ENCODE data around the gene GP1BA.

GRCh38 chr17:4897198-4897687 lies 34.8 kb upstream of the GP1BA start:
- TF ChIP-seq, protein P1, sequence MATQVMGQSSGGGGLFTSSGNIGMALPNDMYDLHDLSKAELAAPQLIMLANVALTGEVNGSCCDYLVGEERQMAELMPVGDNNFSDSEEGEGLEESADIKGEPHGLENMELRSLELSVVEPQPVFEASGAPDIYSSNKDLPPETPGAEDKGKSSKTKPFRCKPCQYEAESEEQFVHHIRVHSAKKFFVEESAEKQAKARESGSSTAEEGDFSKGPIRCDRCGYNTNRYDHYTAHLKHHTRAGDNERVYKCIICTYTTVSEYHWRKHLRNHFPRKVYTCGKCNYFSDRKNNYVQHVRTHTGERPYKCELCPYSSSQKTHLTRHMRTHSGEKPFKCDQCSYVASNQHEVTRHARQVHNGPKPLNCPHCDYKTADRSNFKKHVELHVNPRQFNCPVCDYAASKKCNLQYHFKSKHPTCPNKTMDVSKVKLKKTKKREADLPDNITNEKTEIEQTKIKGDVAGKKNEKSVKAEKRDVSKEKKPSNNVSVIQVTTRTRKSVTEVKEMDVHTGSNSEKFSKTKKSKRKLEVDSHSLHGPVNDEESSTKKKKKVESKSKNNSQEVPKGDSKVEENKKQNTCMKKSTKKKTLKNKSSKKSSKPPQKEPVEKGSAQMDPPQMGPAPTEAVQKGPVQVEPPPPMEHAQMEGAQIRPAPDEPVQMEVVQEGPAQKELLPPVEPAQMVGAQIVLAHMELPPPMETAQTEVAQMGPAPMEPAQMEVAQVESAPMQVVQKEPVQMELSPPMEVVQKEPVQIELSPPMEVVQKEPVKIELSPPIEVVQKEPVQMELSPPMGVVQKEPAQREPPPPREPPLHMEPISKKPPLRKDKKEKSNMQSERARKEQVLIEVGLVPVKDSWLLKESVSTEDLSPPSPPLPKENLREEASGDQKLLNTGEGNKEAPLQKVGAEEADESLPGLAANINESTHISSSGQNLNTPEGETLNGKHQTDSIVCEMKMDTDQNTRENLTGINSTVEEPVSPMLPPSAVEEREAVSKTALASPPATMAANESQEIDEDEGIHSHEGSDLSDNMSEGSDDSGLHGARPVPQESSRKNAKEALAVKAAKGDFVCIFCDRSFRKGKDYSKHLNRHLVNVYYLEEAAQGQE (IDR thresholded peaks at IDR 0.05; ENCODE audit: unreplicated experiment), result no peak
- TF ChIP-seq, protein P2, sequence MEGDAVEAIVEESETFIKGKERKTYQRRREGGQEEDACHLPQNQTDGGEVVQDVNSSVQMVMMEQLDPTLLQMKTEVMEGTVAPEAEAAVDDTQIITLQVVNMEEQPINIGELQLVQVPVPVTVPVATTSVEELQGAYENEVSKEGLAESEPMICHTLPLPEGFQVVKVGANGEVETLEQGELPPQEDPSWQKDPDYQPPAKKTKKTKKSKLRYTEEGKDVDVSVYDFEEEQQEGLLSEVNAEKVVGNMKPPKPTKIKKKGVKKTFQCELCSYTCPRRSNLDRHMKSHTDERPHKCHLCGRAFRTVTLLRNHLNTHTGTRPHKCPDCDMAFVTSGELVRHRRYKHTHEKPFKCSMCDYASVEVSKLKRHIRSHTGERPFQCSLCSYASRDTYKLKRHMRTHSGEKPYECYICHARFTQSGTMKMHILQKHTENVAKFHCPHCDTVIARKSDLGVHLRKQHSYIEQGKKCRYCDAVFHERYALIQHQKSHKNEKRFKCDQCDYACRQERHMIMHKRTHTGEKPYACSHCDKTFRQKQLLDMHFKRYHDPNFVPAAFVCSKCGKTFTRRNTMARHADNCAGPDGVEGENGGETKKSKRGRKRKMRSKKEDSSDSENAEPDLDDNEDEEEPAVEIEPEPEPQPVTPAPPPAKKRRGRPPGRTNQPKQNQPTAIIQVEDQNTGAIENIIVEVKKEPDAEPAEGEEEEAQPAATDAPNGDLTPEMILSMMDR (conservative IDR thresholded peaks at IDR 0.05; ENCODE audit: low read depth in 2 of 2), result no peak
- TF ChIP-seq, protein P3, sequence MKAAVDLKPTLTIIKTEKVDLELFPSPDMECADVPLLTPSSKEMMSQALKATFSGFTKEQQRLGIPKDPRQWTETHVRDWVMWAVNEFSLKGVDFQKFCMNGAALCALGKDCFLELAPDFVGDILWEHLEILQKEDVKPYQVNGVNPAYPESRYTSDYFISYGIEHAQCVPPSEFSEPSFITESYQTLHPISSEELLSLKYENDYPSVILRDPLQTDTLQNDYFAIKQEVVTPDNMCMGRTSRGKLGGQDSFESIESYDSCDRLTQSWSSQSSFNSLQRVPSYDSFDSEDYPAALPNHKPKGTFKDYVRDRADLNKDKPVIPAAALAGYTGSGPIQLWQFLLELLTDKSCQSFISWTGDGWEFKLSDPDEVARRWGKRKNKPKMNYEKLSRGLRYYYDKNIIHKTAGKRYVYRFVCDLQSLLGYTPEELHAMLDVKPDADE (IDR thresholded peaks at IDR 0.05), result no peak
